ENCODE measurements around the gene DEFB113.
"Not testable (repeated sequence)": the region's sequence is repeated elsewhere in the genome, so short reads cannot be mapped to it uniquely, and the experiment has no call there.

The DEFB113 gene

GRCh38 chr6:49958180-49958579 lies 11.2 kb downstream of the DEFB113 start:
- no peak overlapping the region for H3K4me3 ChIP-seq (ENCODE audit: low read depth, low read length)
- DNase-seq (ENCODE audit: low read depth), result no peak
- TF ChIP-seq CTCF (IDR thresholded peaks at IDR 0.05; ENCODE audit: control insufficient read depth, extremely low read depth, insufficient read depth), result no peak

- H3K4me3 ChIP-seq (ENCODE audit: low read depth, low read length), result no peak overlapping the region
- no peak for DNase-seq (ENCODE audit: low read depth)
- TF ChIP-seq CTCF (IDR thresholded peaks at IDR 0.05; ENCODE audit: control insufficient read depth, extremely low read depth, insufficient read depth), result no peak
Measured at GRCh38 chr6:49955847-49956246, 13.6 kb downstream of the DEFB113 start.

- no peak for DNase-seq (ENCODE audit: low read depth)
- no peak overlapping the region for H3K4me3 ChIP-seq (ENCODE audit: low read depth, low read length)
- TF ChIP-seq CTCF (IDR thresholded peaks at IDR 0.05; ENCODE audit: control insufficient read depth, extremely low read depth, insufficient read depth), result no peak
Measured at GRCh38 chr6:49951926-49952325, 17.5 kb downstream of the DEFB113 start.

- no peak for TF ChIP-seq CTCF (IDR thresholded peaks at IDR 0.05; ENCODE audit: control insufficient read depth, extremely low read depth, insufficient read depth)
- H3K4me3 ChIP-seq (ENCODE audit: low read depth, low read length), result no peak overlapping the region
- no peak for DNase-seq (ENCODE audit: low read depth)
Measured at GRCh38 chr6:49950415-49950751, 19.0 kb downstream of the DEFB113 start.

GRCh38 chr6:49949062-49949461 lies 20.4 kb downstream of the DEFB113 start:
- H3K4me3 ChIP-seq (ENCODE audit: low read depth, low read length), result no peak overlapping the region
- no peak for DNase-seq (ENCODE audit: low read depth)
- TF ChIP-seq CTCF (IDR thresholded peaks at IDR 0.05; ENCODE audit: control insufficient read depth, extremely low read depth, insufficient read depth), result no peak

- no peak overlapping the region for H3K4me3 ChIP-seq (ENCODE audit: low read depth, low read length)
- TF ChIP-seq CTCF (IDR thresholded peaks at IDR 0.05; ENCODE audit: control insufficient read depth, extremely low read depth, insufficient read depth), result no peak
- DNase-seq (ENCODE audit: low read depth), result no peak
Measured at GRCh38 chr6:49946835-49947234, 22.6 kb downstream of the DEFB113 start.

- not testable (repeated sequence) for H3K4me3 ChIP-seq (ENCODE audit: low read depth, low read length); DNase-seq (ENCODE audit: low read depth)
Measured at GRCh38 chr6:49944068-49944467, 25.4 kb downstream of the DEFB113 start.

Data from LNCaP clone FGC (cell line).